Spleen (tissue), 13 donors: ENCODE data around the gene TADA2A. TPM values are rescaled to one million over a fixed set of nuclear protein-coding genes. Genes with fewer than 3 reads are reported as not detected.

ENCODE experiments used
- DNase-seq: peaks from one replicate; pipeline ENCODE4 v3.0.0-alpha.2; 2020
- H3K27ac ChIP-seq, 8 donors: fragments of 200-600 bp; sonication (generic) in 7 of 8; 1 replicate in 4 of 8; 2 replicates in 4 of 8; pipeline versions ENCODE4 v1.5.0 to v1.8.0; 2016 to 2021; ENCODE audit warnings: inconsistent platforms in 4 of 8, mild to moderate bottlenecking in 4 of 8, moderate library complexity in 1 of 8
- H3K27me3 ChIP-seq, 7 donors: fragments of 200-600 bp; sonication (generic) in 6 of 7; replicated peaks in 1 of 7; 1 replicate in 4 of 7; 2 replicates in 3 of 7; pipeline versions ENCODE4 v1.5.0 to v1.8.0; 2016 to 2021; ENCODE audit warnings: inconsistent platforms in 3 of 7, mild to moderate bottlenecking in 1 of 7
- H3K36me3 ChIP-seq, 6 donors: fragments of 200-600 bp; sonication (generic) in 5 of 6; 1 replicate in 4 of 6; 2 replicates in 2 of 6; pipeline versions ENCODE4 v1.5.0 to v1.8.0; 2016 to 2021; ENCODE audit warnings: inconsistent platforms in 2 of 6
- H3K4me1 ChIP-seq, 6 donors: fragments of 200-600 bp; sonication (generic) in 5 of 6; 1 replicate in 3 of 6; 2 replicates in 3 of 6; pipeline versions ENCODE4 v1.5.0 to v1.8.0; 2016 to 2021; ENCODE audit warnings: inconsistent platforms in 3 of 6
- H3K4me3 ChIP-seq, 8 donors: fragments of 200-600 bp; sonication (generic) in 7 of 8; 1 replicate in 4 of 8; 2 replicates in 4 of 8; pipeline versions ENCODE4 v1.5.0 to v1.8.0; 2016 to 2021; ENCODE audit warnings: inconsistent platforms in 4 of 8, mild to moderate bottlenecking in 4 of 8, moderate library complexity in 2 of 8
- H3K9me3 ChIP-seq, 8 donors: fragments of 200-600 bp; sonication (generic) in 7 of 8; 1 replicate in 4 of 8; 2 replicates in 4 of 8; pipeline versions ENCODE4 v1.5.0 to v1.8.0; 2016 to 2021; ENCODE audit warnings: inconsistent platforms in 4 of 8
- CTCF ChIP-seq, 11 experiments: fragments of 200-600 bp in 7 of 11; fragments of 450-650 bp in 4 of 11; sonication (generic) in 4 of 11; IDR thresholded peaks in 8 of 11; conservative IDR thresholded peaks in 3 of 11; 1 replicate in 7 of 11; 2 replicates in 4 of 11; pipeline versions ENCODE4 v1.4.0 to v1.8.0; 2016 to 2021; ENCODE audit warnings: antibody characterized with exemption in 11 of 11, inconsistent platforms in 4 of 11, mild to moderate bottlenecking in 1 of 11
- POLR2A ChIP-seq, 3 donors: fragments of 450-650 bp; IDR thresholded peaks; one replicate each; pipeline ENCODE4 v1.5.1; 2017; ENCODE audit warnings: antibody characterized with exemption in 3 of 3, mild to moderate bottlenecking in 1 of 3
- POLR2AphosphoS5 ChIP-seq, 3 donors: sonication (generic); formaldehyde crosslinking; IDR thresholded peaks; one replicate each; pipeline ENCODE4 v1.5.1; 2017; ENCODE audit warnings: antibody characterized with exemption in 3 of 3
- WGBS, 5 donors: extraction: QIAGEN DNeasy Blood & Tissue Kit in 3 of 5; methylation state at CpG; one replicate each; pipeline versions ENCODE4 v1.1.5 to v1.1.7; 2013 to 2018; 5-methylcytosine and 5-hydroxymethylcytosine counted together
- intact Hi-C: fragments of 100-400 bp; cut with DNase I; formaldehyde crosslinking; loops from one replicate; pipeline ENCODE4 v1.15.0; 2023; ENCODE audit warnings: low total_unique reads
- long read RNA-seq, 2 donors: transcript quantifications; one replicate each; lab custom pipeline, GENCODE V29; 2026
- polyA plus RNA-seq, 3 donors: library from polyadenylated mRNA; stranded (reverse); fragments of 200-250 nt; gene quantifications; one replicate each; pipeline ENCODE4 v1.2.1, GENCODE V29; 2013
- total RNA-seq, 7 donors: library from RNA; depleted of rRNA in 3 of 7; stranded (reverse); fragments of >200 nt in 3 of 7; fragmentation: NEBNext Ultra II Directional in 4 of 7; extraction: Animal tissue kit (Norgen Biotek cat#: 25700) in 4 of 7; gene quantifications; one replicate each; pipeline versions ENCODE4 v1.1.0 to v1.2.1, GENCODE V29; 2016 to 2021
- donor health status: healthy with polysubstance abuse.
- donor health status: DM: no; HTN: no; CAD: no; lungs with moderate emphysema.
- donor health status: DM: no; HTN: no; CAD: no.
- donor health status: Bipolar disorder and iron deficiency.
- donor health status: healthy.
- donor health status: DM: no; HTN: no; CAD: no.
- donor health status: DM: yes; HTN: yes; CAD: no.

TADA2A gene
- total RNA-seq (10 to 100 TPM; 13.7 to 31.8 (median 24.0) TPM), polyA plus RNA-seq (1 to 10 TPM; 7.8 to 9.4 (median 8.1) TPM)
- long read RNA-seq, donor 1, full-length matches to known transcripts, result 4 of 4 reads
- long read RNA-seq, donor 1, partial matches to known transcripts, result 0 of 4 reads
- long read RNA-seq, donor 1, other reads (novel, unspliced or antisense), result 0 of 4 reads
- long read RNA-seq, donor 2, partial matches to known transcripts, result 0 of 1 reads
- long read RNA-seq, donor 2, other reads (novel, unspliced or antisense), result 0 of 1 reads

- H3K4me1 ChIP-seq, result peaks cover 8 to 45% (median 29%) of the 10 kb centered on the region in 6 donors
- H3K4me3 ChIP-seq, result peak within 1 kb of the TSS; percentile 49 to 94 (median 76)
- H3K27ac ChIP-seq, result peak within 1 kb of the TSS; percentile 72 to 95 (median 90)
- no peaks in the 10 kb centered on the region for H3K9me3 ChIP-seq
- peaks cover 0 to 14% (median 9%) of the 10 kb centered on the region in 6 donors for H3K36me3 ChIP-seq
- intact Hi-C loops, result no loop called here
- 0 to 4% (median 1%) methylated on average over 8 to 98 of the region's 98 CpGs for WGBS, 5 donors
- peak; percentile 95 for DNase-seq
- no peaks in the 10 kb centered on the region for H3K27me3 ChIP-seq
- TF ChIP-seq POLR2A (IDR thresholded peaks at IDR 0.05) (peak in 1 of 3 donors; percentile 74), CTCF (IDR thresholded peaks at IDR 0.05 in 8 of 11, conservative IDR thresholded peaks at IDR 0.05 in 3 of 11) (peak in 6 of 11 experiments; percentile 16 to 38 (median 30)), POLR2AphosphoS5 (IDR thresholded peaks at IDR 0.05) (peak; percentile 80 to 87 (median 85))
Observed at GRCh38 chr17:37406635-37407461, at the start of gene TADA2A, which contains the start of gene ACACA. Gene TADA2A, plus strand, starts transcription at chr17:37406886. Its CDS starts 4,480 bp downstream, at chr17:37411366. Gene ACACA, minus strand, starts transcription at chr17:37406836. Its CDS starts 537 bp downstream, at chr17:37406299.

GRCh38 chr17:37358098-37358829, 48.4 kb upstream of the TADA2A start:
- intact Hi-C loops, result no loop called here
- H3K4me3 ChIP-seq, result peak overlapping the region; percentile 70 to 97 (median 89)
- H3K9me3 ChIP-seq, result no peaks in the 10 kb centered on the region
- TF ChIP-seq POLR2AphosphoS5 (IDR thresholded peaks at IDR 0.05), result no peak
- no peak for TF ChIP-seq POLR2A (IDR thresholded peaks at IDR 0.05)
- TF ChIP-seq CTCF (IDR thresholded peaks at IDR 0.05 in 8 of 11, conservative IDR thresholded peaks at IDR 0.05 in 3 of 11), result no peak
- H3K4me1 ChIP-seq, result peaks cover 11 to 43% (median 26%) of the 10 kb centered on the region in 6 donors
- no peaks in the 10 kb centered on the region for H3K27me3 ChIP-seq
- peak overlapping the region; percentile 44 to 87 (median 80) for H3K27ac ChIP-seq
- WGBS, 5 donors, result 6 to 8% (median 7%) methylated on average over 13 to 21 of the region's 21 CpGs
- peaks cover 0 to 7% (median 0%) of the 10 kb centered on the region in 6 donors for H3K36me3 ChIP-seq
- peak; percentile 81 for DNase-seq

- WGBS, 5 donors, result 0 to 1% (median 1%) methylated on average over 35 to 88 of the region's 88 CpGs
- peak overlapping the region; percentile 44 to 87 (median 80) for H3K27ac ChIP-seq
- peak overlapping the region; percentile 70 to 97 (median 89) for H3K4me3 ChIP-seq
- H3K27me3 ChIP-seq, result no peaks in the 10 kb centered on the region
- peaks cover 0 to under 1% (median 0%) of the 10 kb centered on the region in 6 donors for H3K36me3 ChIP-seq
- DNase-seq, result peak; percentile 98
- H3K4me1 ChIP-seq, result peaks cover 11 to 43% (median 26%) of the 10 kb centered on the region in 6 donors
- TF ChIP-seq CTCF (IDR thresholded peaks at IDR 0.05 in 8 of 11, conservative IDR thresholded peaks at IDR 0.05 in 3 of 11) (peak in 8 of 11 experiments; percentile 39 to 75 (median 64)), POLR2AphosphoS5 (IDR thresholded peaks at IDR 0.05) (peak; percentile 71 to 86 (median 83)), POLR2A (IDR thresholded peaks at IDR 0.05) (peak in 2 of 3 donors; percentile 16 to 43)
- H3K9me3 ChIP-seq, result no peaks in the 10 kb centered on the region
- intact Hi-C loops, result no loop called here
Observed at GRCh38 chr17:37358830-37359681, 47.6 kb upstream of the TADA2A start.
